ENCODE data around the gene PLEKHH1.

- TF ChIP-seq CTCF (IDR thresholded peaks at IDR 0.05; ENCODE audit: insufficient read depth, low read length, poor library complexity, severe bottlenecking) (no peak), EZH2phosphoT487 (conservative IDR thresholded peaks at IDR 0.05; ENCODE audit: low read length) (no peak)
Measured at GRCh38 chr14:67515386-67516079, 17.6 kb upstream of the PLEKHH1 start.

All from SU-DHL-6 (cell line).